Chondrocyte (in vitro differentiated cells): Measurements from ENCODE around the gene IL17RD. TPM values are rescaled to one million over a fixed set of nuclear protein-coding genes. Genes with fewer than 3 reads are reported as not detected.

Experiments
- DNase-seq: peaks from one replicate; pipeline ENCODE4 v3.0.0; 2021; ENCODE audit warnings: mixed read lengths, low spot score
- H3K27ac Mint-ChIP-seq: one replicate; pipeline ENCODE4 v1.8.0; 2021; ENCODE audit warnings: mild to moderate bottlenecking, moderate library complexity, mixed read lengths; ENCODE audit not compliant: unreplicated experiment
- H3K27me3 Mint-ChIP-seq: 2 replicates; pipeline ENCODE4 v1.8.0; 2021; ENCODE audit warnings: low read depth, mixed read lengths
- H3K36me3 Mint-ChIP-seq: 2 replicates; pipeline ENCODE4 v1.8.0; 2021; ENCODE audit warnings: low read depth, mixed read lengths
- H3K4me1 Mint-ChIP-seq: 2 replicates; pipeline ENCODE4 v1.8.0; 2021; ENCODE audit warnings: low read depth, mild to moderate bottlenecking, mixed read lengths
- H3K4me3 Mint-ChIP-seq: one replicate; pipeline ENCODE4 v1.8.0; 2021; ENCODE audit warnings: mild to moderate bottlenecking, moderate library complexity, mixed read lengths; ENCODE audit not compliant: unreplicated experiment
- H3K9me3 Mint-ChIP-seq: 2 replicates; pipeline ENCODE4 v1.8.0; 2021; ENCODE audit warnings: low read depth, mixed read lengths
- CTCF ChIP-seq: fragments of 200-600 bp; sonication (generic); IDR thresholded peaks from 2 replicates; pipeline ENCODE4 v1.5.0; 2021; ENCODE audit warnings: antibody characterized with exemption, mild to moderate bottlenecking, moderate library complexity
- total RNA-seq: library from RNA; stranded (reverse); gene quantifications from 3 replicates; pipeline ENCODE4 v1.2.1, GENCODE V29; 2021

IL17RD gene
- total RNA-seq, 1 donor from 2014 or later, result 6.3 TPM

GRCh38 chr3:57046101-57046765 lies 118.9 kb downstream of the IL17RD start:
- no peak for DNase-seq
- H3K9me3 Mint-ChIP-seq, result no peaks in the 10 kb centered on the region

GRCh38 chr3:57043518-57043917 lies 121.6 kb downstream of the IL17RD start:
- no peaks in the 10 kb centered on the region for H3K27me3 Mint-ChIP-seq
- no peak for DNase-seq
- no peaks in the 10 kb centered on the region for H3K4me1 Mint-ChIP-seq
- no peak overlapping the region for H3K27ac Mint-ChIP-seq
- H3K36me3 Mint-ChIP-seq, result no peaks in the 10 kb centered on the region
- TF ChIP-seq CTCF, result no peak
- H3K9me3 Mint-ChIP-seq, result no peaks in the 10 kb centered on the region
- H3K4me3 Mint-ChIP-seq, result no peak overlapping the region

More at GRCh38 chr3:57046101-57046765, 118.9 kb downstream of the IL17RD start:
- no peak overlapping the region for H3K4me3 Mint-ChIP-seq
- no peak overlapping the region for H3K27ac Mint-ChIP-seq
- no peak for TF ChIP-seq CTCF
- no peaks in the 10 kb centered on the region for H3K36me3 Mint-ChIP-seq
- no peaks in the 10 kb centered on the region for H3K27me3 Mint-ChIP-seq
- no peaks in the 10 kb centered on the region for H3K4me1 Mint-ChIP-seq

GRCh38 chr3:57041674-57042073 lies 123.5 kb downstream of the IL17RD start:
- Mint-ChIP-seq H3K4me1 (no peaks in the 10 kb centered on the region), H3K36me3 (no peaks in the 10 kb centered on the region), H3K4me3 (no peak overlapping the region), H3K27ac (no peak overlapping the region), H3K9me3 (no peaks in the 10 kb centered on the region), H3K27me3 (no peaks in the 10 kb centered on the region)
- DNase-seq, result no peak
- no peak for TF ChIP-seq CTCF

Other genes starting within 250 kb of the IL17RD start
- not detected in 3 replicates for gene SPATA12, start 104.7 kb downstream of the IL17RD start, total RNA-seq
- 0.77 to 1.7 TPM (median 1.2 TPM) in 3 replicates for gene HESX1, start 34.6 kb upstream of the IL17RD start, total RNA-seq
- 34.1 to 40.9 TPM (median 36.7 TPM) in 3 replicates for gene APPL1, start 62.4 kb upstream of the IL17RD start, total RNA-seq
- gene ASB14, start 127.3 kb upstream of the IL17RD start, total RNA-seq, result not detected in 3 replicates